Frontal cortex (tissue), 4 donors: ENCODE results near the gene FAM76A. TPM values are rescaled to one million over a fixed set of nuclear protein-coding genes. Genes with fewer than 3 reads are reported as not detected.

Experiments used
- DNase-seq, 2 donors: peaks; one replicate each; pipeline ENCODE4 v3.0.0; 2012; ENCODE audit warnings: low spot score in 2 of 2
- FAIRE-seq: peaks from 2 replicates; lab custom pipeline; 2012; peaks lifted over from hg19 to GRCh38; lab: Jason Lieb, UNC
- total RNA-seq: library from RNA; depleted of rRNA; stranded (reverse); fragments of >200 nt; gene quantifications from one replicate; pipeline ENCODE4 v1.2.3, GENCODE V29; 2014
- donor health status: control.
- donor health status: control.
- donor health status: control.

The FAM76A gene
- total RNA-seq, 1 donor from 2014 or later: 20.0 TPM

- DNase-seq (no peak), FAIRE-seq (no peak)
Observed at GRCh38 chr1:27719286-27720251, 6.2 kb upstream of the FAM76A start.

GRCh38 chr1:27724961-27725373, 794 bp upstream of the FAM76A start:
- no peak for DNase-seq
- no peak for FAIRE-seq

GRCh38 chr1:27726173-27727044, 648 bp downstream of the FAM76A start:
- DNase-seq: peak; percentile 52 to 69
- no peak for FAIRE-seq

GRCh38 chr1:27727126-27727525, 1.4 kb downstream of the FAM76A start:
- DNase-seq (no peak), FAIRE-seq (no peak)

GRCh38 chr1:27736252-27736651, 10.5 kb downstream of the FAM76A start:
- FAIRE-seq: no peak
- DNase-seq: no peak

- FAIRE-seq (no peak), DNase-seq (no peak)
Observed at GRCh38 chr1:27741121-27741520, 15.4 kb downstream of the FAM76A start.

DNA sequence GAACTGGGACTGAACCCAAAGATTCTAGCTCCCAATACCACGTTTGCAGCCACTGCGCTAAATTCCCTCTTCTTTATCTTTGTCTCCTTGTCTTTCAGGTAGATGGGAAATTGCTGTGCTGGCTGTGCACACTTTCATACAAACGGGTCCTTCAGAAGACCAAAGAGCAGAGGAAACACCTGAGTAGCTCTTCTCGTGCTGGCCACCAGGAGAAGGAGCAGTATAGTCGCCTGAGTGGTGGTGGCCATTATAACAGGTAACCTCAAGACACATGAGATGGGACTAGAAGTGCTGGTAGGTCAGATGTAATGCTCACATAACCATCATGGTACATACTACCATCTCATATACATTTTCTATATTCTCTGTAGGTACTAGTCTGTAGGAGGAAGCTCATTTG, 18.8 kb downstream of the FAM76A start:
- FAIRE-seq (no peak), DNase-seq (no peak)

DNA sequence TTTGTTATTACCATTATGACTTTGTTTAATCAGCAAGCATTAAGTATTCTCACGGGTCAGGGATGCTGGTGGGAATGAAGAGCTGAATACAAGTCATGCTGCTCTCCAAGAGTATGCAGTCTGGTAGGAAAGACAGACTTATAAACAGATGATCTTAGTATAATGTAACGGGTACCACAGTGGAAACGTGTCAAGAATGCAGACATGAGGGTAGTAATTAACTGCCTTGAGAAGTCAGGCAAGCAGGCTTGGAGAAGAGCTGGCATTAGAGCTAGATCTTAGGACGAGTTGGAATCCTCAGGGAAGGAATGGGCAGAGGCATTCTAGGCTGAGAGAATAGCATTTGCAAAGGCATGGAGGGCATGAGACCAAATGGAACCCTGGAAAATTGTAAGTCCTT, 19.7 kb downstream of the FAM76A start:
- FAIRE-seq: no peak
- no peak for DNase-seq

- no peak for DNase-seq
- FAIRE-seq: no peak
Observed at GRCh38 chr1:27752360-27752759, 26.6 kb downstream of the FAM76A start.

- FAIRE-seq (no peak), DNase-seq (no peak)
Observed at GRCh38 chr1:27755286-27755685, 29.5 kb downstream of the FAM76A start.

DNA sequence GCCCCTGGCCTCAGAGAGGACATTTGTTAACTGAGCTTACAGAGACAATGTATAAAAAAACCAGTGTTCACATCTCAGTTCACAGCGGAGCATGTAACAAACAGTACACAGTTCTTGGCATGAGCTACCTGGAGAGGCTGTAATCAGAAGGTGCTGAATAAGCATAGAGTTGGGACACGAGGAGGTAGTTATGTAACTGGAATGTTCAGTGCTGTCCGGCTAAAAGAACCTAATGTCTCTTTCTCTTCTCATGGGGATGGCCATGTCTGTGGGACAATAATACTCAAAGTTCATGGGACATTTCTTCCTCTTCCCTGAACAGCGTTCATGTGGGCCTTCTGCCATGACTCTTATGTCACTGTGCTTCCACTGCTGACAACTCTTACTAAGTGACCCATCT, 30.1 kb downstream of the FAM76A start:
- no peak for DNase-seq
- FAIRE-seq: no peak

GRCh38 chr1:27759236-27759635, 33.5 kb downstream of the FAM76A start:
- FAIRE-seq: no peak
- no peak for DNase-seq

GRCh38 chr1:27760426-27760825, 34.7 kb downstream of the FAM76A start:
- no peak for DNase-seq
- no peak for FAIRE-seq

- DNase-seq (no peak), FAIRE-seq (no peak)
Observed at GRCh38 chr1:27762033-27762432, 36.3 kb downstream of the FAM76A start.

DNA sequence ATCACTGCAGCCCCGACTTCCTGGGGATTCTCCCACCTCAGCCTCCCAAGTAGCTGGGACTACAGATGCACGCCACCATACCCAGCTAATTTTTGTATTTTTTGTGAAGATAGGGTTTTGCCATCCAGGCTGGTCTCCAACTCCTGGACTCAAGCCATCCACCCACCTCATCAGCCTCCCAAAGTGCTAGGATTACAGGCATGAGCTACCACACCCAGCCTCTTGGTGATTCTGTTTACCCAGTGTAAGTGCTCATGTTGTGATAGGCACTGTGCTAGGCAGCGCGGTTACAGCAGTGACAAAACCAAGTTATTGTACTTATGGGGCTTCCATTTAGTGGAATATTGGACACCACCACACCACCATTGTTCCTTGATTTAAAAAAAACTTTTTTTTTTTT, 37.6 kb downstream of the FAM76A start:
- FAIRE-seq (no peak), DNase-seq (no peak)

DNA sequence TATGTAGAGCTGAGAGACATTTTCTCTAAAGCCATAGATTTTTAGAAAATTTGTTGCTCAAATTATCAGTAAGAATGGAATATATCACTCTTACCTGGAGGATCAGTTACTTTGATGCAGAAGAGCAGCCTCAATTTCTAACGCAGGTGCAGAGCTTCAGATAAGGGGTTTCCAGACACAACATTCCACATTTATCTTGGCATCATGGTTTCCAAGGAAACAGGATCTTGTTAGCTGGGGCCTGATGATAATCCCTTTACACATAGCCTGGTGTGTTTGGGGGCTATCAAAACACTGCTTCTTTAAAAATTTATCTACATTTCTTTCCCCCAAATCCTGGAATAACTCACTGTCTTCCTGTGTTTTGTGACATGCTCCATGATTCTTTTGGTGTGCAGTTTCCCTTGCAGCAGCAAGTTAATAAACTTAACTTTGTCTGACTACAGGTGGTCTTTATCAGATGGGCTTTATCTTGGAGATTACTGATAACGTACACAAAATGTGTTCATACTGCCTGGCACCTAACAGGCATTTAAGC, 44.6 kb downstream of the FAM76A start:
- DNase-seq (no peak), FAIRE-seq (no peak)

- FAIRE-seq (no peak), DNase-seq (no peak)
Observed at GRCh38 chr1:27772036-27772931, 46.5 kb downstream of the FAM76A start.

DNA sequence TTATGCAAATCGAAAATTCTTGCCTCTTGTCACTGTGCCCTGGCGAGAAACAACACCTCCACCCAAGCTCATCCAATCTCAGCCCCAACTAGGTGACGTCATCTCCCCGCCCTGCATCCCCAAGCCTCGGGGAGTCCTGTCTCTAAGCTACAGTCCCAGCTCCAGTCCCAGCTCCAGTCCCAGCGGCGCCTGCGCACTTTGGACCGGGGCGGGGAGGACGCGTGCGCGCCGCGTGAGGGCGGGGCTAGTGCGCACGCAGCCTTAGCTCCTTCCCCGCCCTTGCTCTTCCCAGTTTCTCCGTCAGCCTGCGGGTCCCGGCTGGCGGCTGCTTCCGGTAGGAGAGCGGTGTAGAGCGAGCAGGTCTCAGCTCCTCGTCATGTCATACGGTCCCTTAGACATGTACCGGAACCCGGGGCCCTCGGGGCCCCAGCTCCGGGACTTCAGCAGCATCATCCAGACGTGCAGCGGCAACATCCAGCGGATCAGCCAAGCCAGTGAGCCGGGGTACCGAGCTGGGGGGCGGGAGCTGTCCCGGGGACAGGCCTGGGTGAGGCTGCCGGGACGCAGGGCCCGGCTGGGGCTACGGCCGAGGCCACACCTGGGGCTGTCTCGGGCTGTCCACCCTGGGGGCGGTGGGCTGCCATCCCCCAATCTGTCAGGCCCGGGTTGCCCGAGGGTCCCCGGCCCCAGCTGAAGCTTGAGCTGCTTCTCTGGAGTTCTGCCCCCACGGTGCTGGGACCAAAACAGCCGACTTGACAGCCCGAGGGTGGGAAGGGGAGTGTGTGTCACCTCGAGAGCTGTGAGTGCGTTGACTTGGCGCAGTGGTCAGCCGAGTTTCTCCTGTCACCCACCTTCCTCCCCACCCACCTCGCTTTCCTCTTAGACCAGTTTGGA, 47.4 kb downstream of the FAM76A start, which contains the start of gene STX12:
TSS of gene STX12 (plus strand) at position 288 of the 894 bp plus-strand sequence. CDS start at position 377, 89 bp downstream.
- DNase-seq: peak; percentile 88 to 94
- FAIRE-seq: no peak
